HTERT RPE-1 (cell line): ENCODE results near the gene DUOX1.

Experiments used
- in situ Hi-C: fragments of 300-500 bp; cut with MboI; formaldehyde crosslinking; loops from 4 replicates; pipeline ENCODE4 v1.14.3; 2020; ENCODE audit warnings: low sequenced_read_pairs

The DUOX1 gene

GRCh38 chr15:45185903-45186770 is 56.3 kb downstream of the DUOX1 start:
- in situ Hi-C loops, result no loop called here

- in situ Hi-C loops, result no loop called here
Observed at GRCh38 chr15:45186771-45187577, 57.2 kb downstream of the DUOX1 start.

GRCh38 chr15:45187578-45187893 is 57.7 kb downstream of the DUOX1 start:
- in situ Hi-C loops, result no loop called here

GRCh38 chr15:45187894-45188830 is 58.4 kb downstream of the DUOX1 start, which contains the start of gene SHF:
Gene SHF (minus strand): TSS chr15:45187966. CDS start chr15:45187951, 15 bp downstream.
- in situ Hi-C loops, result no loop called here

- in situ Hi-C loops, result no loop called here
Observed at GRCh38 chr15:45197512-45197911, 67.7 kb downstream of the DUOX1 start.

- in situ Hi-C loops, result no loop called here
Observed at GRCh38 chr15:45198337-45199135, 68.7 kb downstream of the DUOX1 start.

- in situ Hi-C loops, result no loop called here
Observed at GRCh38 chr15:45199136-45199810, 69.5 kb downstream of the DUOX1 start.

- in situ Hi-C loops, result no loop called here
Observed at GRCh38 chr15:45200001-45200798, 70.4 kb downstream of the DUOX1 start.

GRCh38 chr15:45200799-45201556 is 71.2 kb downstream of the DUOX1 start:
- in situ Hi-C loops, result no loop called here

- in situ Hi-C loops, result no loop called here
Observed at GRCh38 chr15:45201557-45201859, 71.7 kb downstream of the DUOX1 start.

- in situ Hi-C loops, result no loop called here
Observed at GRCh38 chr15:45201869-45202268, 72.1 kb downstream of the DUOX1 start.

GRCh38 chr15:45203182-45203581 is 73.4 kb downstream of the DUOX1 start:
- in situ Hi-C loops, result no loop called here

GRCh38 chr15:45205192-45205591 is 75.4 kb downstream of the DUOX1 start:
- in situ Hi-C loops, result no loop called here

GRCh38 chr15:45212493-45212892 is 82.7 kb downstream of the DUOX1 start:
- in situ Hi-C loops, result no loop called here
